Naive B cell (primary cell): Measurements from ENCODE around the gene MCC. TPM values are rescaled to one million over a fixed set of nuclear protein-coding genes. Genes with fewer than 3 reads are reported as not detected.

Experiments
- ATAC-seq, 2 donors: fragments of 150-1000 bp; cut with Tn5 transposase; 2 replicates each; pipeline ENCODE4 v1.10.0; 2021; ENCODE audit warnings: low read depth in 2 of 2, mild to moderate bottlenecking in 2 of 2, moderate library complexity in 2 of 2
- DNase-seq: peaks from one replicate; pipeline ENCODE4 v3.0.0; 2022
- H3K27ac Mint-ChIP-seq, 6 donors: one replicate each; pipeline ENCODE4 v1.8.0; 2020 to 2022; ENCODE audit warnings: mild to moderate bottlenecking in 6 of 6, mixed read lengths in 6 of 6, moderate library complexity in 5 of 6, inconsistent platforms in 2 of 6
- H3K27me3 Mint-ChIP-seq, 3 donors: one replicate each; pipeline ENCODE4 v1.8.0; 2021 to 2022; ENCODE audit warnings: mixed read lengths in 3 of 3, mild to moderate bottlenecking in 1 of 3
- H3K36me3 Mint-ChIP-seq, 2 donors: one replicate each; pipeline ENCODE4 v1.8.0; 2020 to 2022; ENCODE audit warnings: mixed read lengths in 2 of 2, inconsistent platforms in 1 of 2, mild to moderate bottlenecking in 1 of 2
- H3K4me1 Mint-ChIP-seq, 3 donors: one replicate each; pipeline ENCODE4 v1.8.0; 2020 to 2022; ENCODE audit warnings: mixed read lengths in 3 of 3, inconsistent platforms in 1 of 3, mild to moderate bottlenecking in 1 of 3, moderate library complexity in 1 of 3
- H3K4me3 Mint-ChIP-seq, 8 donors: one replicate each; pipeline ENCODE4 v1.8.0; 2020 to 2022; ENCODE audit warnings: mild to moderate bottlenecking in 8 of 8, mixed read lengths in 8 of 8, moderate library complexity in 8 of 8, inconsistent platforms in 2 of 8
- H3K9me3 Mint-ChIP-seq, 7 donors: one replicate each; pipeline ENCODE4 v1.8.0; 2020 to 2022; ENCODE audit warnings: mixed read lengths in 7 of 7, mild to moderate bottlenecking in 5 of 7, inconsistent platforms in 2 of 7, moderate library complexity in 1 of 7
- polyA plus RNA-seq, 6 donors: library from polyadenylated mRNA; unstranded; fragments of 300-500 nt; fragmentation: Illumina TruSeq; gene quantifications; one replicate each; pipeline ENCODE4 v1.2.3, GENCODE V29; 2021; ENCODE audit warnings: low read depth in 6 of 6

The MCC gene
- polyA plus RNA-seq, 6 donors from 2014 or later = 0.16 to 0.56 (median 0.31) TPM; not detected in 1

DNA sequence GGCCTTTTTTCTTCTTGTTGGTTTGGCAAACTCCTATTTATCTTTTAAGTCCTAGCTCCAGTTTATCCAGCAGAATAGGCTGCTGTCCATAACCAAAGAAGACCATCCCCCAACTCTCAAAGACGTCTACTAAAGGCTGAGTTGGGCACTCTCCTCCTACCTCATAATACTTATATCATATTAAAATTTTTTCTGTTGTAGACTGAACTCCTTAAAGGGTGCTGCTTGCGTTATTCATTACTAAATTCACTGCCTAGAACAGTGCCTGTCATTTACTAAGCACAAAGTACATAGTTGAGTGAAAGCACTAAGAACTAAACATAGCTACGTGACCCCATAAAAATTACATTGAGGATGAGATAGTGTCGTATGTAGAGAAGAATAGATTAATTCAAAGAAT, 490.0 kb downstream of the MCC start:
- Mint-ChIP-seq H3K4me3 (no peak overlapping the region), H3K27ac (peak overlapping the region in 1 of 6 donors; percentile 35), H3K9me3 (no peaks in the 10 kb centered on the region), H3K36me3 (peaks cover 13 to 30% of the 10 kb centered on the region in 2 donors), H3K27me3 (no peaks in the 10 kb centered on the region), H3K4me1 (peaks cover 7 to 21% (median 20%) of the 10 kb centered on the region in 3 donors)
- ATAC-seq (no peak), DNase-seq (no peak)

DNA sequence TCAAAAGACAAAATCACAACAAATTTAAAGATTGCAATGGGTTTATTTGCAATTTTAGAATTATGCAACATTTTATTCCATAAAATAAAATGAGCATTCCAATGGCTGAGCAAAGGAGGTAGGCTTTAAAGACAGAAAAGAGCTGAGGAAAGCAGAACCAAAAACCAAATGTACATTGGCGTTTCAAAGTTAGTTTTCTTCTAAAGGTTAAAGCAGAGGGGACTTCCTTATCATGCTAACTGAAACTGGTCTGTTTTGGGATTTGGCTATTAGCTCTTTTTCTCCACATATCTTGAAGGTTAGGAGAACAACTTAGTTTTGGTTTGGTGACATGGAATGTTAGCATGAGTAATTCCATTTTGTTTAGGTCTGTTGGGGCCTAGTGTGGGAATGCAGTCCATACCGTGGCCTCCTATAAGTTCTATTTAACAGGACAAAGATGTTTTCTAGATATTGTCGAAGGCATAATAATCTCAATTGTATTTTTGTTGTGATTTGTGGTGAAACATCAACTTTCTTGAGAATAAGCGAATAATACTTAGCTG, 491.4 kb downstream of the MCC start:
- Mint-ChIP-seq H3K4me1 (peaks cover 9 to 32% (median 22%) of the 10 kb centered on the region in 3 donors), H3K36me3 (peaks cover 8 to 27% of the 10 kb centered on the region in 2 donors), H3K4me3 (no peak overlapping the region)

DNA sequence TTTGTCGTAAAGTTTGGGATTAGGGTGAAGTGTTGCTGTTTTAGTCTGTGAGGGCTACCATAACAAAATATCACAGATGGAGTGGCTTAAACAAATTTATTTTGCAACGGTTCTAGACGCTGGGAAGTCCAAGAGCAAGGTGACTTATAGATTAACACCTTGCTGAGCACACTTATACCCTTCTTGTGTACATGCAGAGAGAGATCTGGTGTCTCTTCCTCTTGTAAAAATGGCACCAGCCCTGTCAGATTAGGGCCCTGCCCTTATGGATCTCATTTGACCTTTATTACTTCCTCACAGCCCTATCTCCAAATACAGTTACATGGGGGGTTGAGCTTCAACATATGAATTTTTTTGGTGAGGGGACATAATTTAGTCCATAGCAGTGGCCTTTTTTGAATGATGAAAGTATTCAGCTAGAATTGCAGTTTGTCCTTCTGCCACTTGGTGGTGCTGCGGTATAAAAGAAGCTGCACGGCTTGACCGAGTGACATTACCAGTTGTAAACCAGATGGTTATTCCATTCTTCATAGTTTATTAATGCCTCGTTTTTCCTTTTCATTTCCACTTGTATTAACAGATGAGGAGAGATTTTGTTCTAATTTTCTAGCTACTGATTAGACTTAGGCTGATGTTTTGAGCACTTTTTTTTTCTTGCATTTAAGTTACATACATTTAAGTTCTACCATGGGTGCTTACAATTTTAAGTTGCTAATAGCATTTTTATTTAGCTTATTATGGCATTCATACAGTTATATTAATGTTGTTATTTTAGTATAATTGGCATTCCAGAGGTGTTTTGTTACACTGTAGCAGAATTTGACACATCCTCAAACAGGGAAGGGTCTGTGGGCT, 492.3 kb downstream of the MCC start:
- Mint-ChIP-seq H3K4me1 (peaks cover 15 to 38% (median 19%) of the 10 kb centered on the region in 3 donors), H3K9me3 (no peaks in the 10 kb centered on the region), H3K4me3 (no peak overlapping the region), H3K36me3 (peaks cover 5 to 21% of the 10 kb centered on the region in 2 donors), H3K27ac (peak overlapping the region in 1 of 6 donors; percentile 34), H3K27me3 (no peaks in the 10 kb centered on the region)
- ATAC-seq = peak; percentile 48 to 65
- DNase-seq = peak; percentile 44

More for the DNA sequence above, 491.4 kb downstream of the MCC start:
- no peak overlapping the region for H3K27ac Mint-ChIP-seq
- H3K27me3 Mint-ChIP-seq = no peaks in the 10 kb centered on the region
- ATAC-seq (no peak), DNase-seq (no peak)
- no peaks in the 10 kb centered on the region for H3K9me3 Mint-ChIP-seq

DNA sequence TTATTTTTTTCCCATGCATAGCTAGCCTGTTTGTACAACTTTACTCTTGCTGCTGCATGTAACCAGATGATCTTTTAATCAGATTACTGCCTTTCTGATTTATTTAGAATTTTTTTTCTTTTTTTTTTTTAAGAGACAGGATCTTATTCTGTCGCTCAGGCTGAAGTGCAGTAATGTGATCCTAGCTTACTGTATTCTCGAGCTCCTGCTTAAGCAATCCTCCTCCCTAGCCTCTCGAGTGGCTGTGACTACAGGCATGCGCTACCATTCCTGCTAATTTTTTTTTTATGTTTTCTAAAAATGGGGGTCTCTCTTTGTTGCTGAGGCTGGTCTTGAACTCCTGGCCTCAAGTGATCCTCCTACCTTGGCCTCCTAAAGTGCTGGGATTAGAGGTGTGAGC, 502.0 kb downstream of the MCC start:
- Mint-ChIP-seq H3K36me3 (peaks cover 0 to 20% of the 10 kb centered on the region in 2 donors), H3K27ac (no peak overlapping the region), H3K4me1 (peaks cover 21 to 56% (median 38%) of the 10 kb centered on the region in 3 donors), H3K27me3 (no peaks in the 10 kb centered on the region), H3K9me3 (no peaks in the 10 kb centered on the region), H3K4me3 (no peak overlapping the region)
- no peak for ATAC-seq
- DNase-seq = no peak

DNA sequence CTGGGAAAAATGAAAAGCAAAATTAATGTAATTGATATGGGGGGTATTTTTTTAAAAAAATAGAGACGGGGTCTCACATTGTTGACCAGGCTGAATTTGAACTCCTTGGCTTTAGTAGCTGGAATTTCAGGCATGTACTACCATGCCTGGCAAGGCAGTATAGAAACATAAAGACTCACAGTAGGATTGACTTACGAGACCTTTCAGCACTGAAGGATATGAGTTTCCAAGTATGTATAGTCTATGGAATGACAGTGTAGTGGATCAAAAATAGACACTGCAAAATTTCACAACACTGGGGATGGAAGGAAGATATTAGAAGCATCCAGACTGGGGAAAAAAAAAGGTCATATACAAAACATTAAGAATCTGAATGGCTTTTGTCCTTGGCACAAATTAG, 504.9 kb downstream of the MCC start:
- no peak for DNase-seq
- no peak for ATAC-seq
- peaks cover 0 to 20% of the 10 kb centered on the region in 2 donors for H3K36me3 Mint-ChIP-seq
- no peak overlapping the region for H3K4me3 Mint-ChIP-seq
- no peaks in the 10 kb centered on the region for H3K27me3 Mint-ChIP-seq
- no peaks in the 10 kb centered on the region for H3K9me3 Mint-ChIP-seq
- peak overlapping the region in 2 of 6 donors; percentile 53 to 57 for H3K27ac Mint-ChIP-seq
- peaks cover 27 to 52% (median 51%) of the 10 kb centered on the region in 3 donors for H3K4me1 Mint-ChIP-seq

DNA sequence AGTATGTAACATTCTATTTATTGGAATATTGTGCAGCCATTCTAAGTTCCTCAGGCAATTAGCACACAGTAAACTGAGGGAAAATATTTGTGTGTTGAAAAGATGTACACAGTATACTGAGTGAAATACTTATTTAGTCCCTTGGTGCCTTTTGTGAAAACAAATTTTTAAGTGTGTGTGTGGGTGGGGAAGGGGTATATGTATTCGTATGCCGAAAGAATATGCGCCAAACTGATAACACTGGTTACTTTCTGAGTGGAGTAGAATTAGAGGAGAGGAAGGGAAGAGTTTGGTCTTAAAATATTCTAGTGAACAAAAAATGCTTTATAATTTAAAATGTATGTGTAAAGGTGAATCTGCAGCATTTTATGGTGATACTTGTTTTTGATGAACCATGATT, 508.5 kb downstream of the MCC start:
- H3K9me3 Mint-ChIP-seq = no peaks in the 10 kb centered on the region
- peak overlapping the region in 3 of 6 donors; percentile 59 to 89 (median 74) for H3K27ac Mint-ChIP-seq
- DNase-seq (no peak), ATAC-seq (no peak)
- peaks cover 42 to 71% (median 70%) of the 10 kb centered on the region in 3 donors for H3K4me1 Mint-ChIP-seq
- H3K4me3 Mint-ChIP-seq = peak overlapping the region in 6 of 8 donors; percentile 16 to 98 (median 37)
- H3K36me3 Mint-ChIP-seq = peaks cover 7 to 20% of the 10 kb centered on the region in 2 donors
- H3K27me3 Mint-ChIP-seq = no peaks in the 10 kb centered on the region

DNA sequence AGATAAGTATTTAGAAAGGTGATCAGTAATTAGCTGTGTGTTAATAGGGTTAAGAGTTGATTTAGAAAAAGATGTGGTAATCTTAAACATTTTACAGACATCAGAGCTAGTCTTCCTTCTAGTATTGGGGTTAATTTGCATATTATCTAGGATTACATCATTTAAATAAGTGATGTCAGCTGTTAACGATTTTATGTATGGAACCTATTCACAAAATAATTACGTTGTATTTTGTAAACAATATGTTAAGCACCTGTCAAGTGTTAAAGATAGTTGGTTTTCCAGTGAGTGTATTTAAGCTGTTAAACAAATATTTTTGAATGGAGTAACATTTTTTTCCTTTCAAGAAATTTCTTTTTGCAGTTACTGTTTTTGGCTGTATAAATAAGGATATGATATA, 509.4 kb downstream of the MCC start:
- Mint-ChIP-seq H3K9me3 (no peaks in the 10 kb centered on the region), H3K36me3 (peaks cover 7 to 17% of the 10 kb centered on the region in 2 donors)
- ATAC-seq = no peak

DNA sequence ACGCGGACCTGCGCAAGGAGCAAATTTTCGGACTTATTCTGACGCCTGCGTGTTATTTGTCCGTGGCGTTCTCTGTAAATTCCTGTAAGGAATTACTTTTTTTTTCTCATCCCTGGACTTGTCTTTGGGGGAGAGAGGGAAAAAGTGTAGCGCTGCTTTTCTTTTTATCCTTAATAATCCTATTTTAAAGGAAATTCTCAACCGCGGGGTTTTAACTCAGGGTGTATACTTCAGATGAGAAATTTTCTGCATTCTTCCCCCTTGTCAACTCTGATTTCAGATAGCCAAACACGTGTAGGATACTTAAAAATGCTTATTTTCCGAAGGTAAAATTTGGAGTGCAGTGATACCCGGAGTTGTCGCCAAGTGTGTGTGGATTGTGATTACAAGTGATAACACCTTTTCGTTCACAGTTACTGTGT, 510.8 kb downstream of the MCC start:
- DNase-seq = no peak
- ATAC-seq = no peak

More for the DNA sequence above, 509.4 kb downstream of the MCC start:
- Mint-ChIP-seq H3K27me3 (no peaks in the 10 kb centered on the region), H3K4me1 (peaks cover 38 to 65% (median 64%) of the 10 kb centered on the region in 3 donors), H3K27ac (peak overlapping the region in 3 of 6 donors; percentile 30 to 93 (median 34)), H3K4me3 (peak overlapping the region; percentile 9 to 100 (median 95))
- DNase-seq = no peak

DNA sequence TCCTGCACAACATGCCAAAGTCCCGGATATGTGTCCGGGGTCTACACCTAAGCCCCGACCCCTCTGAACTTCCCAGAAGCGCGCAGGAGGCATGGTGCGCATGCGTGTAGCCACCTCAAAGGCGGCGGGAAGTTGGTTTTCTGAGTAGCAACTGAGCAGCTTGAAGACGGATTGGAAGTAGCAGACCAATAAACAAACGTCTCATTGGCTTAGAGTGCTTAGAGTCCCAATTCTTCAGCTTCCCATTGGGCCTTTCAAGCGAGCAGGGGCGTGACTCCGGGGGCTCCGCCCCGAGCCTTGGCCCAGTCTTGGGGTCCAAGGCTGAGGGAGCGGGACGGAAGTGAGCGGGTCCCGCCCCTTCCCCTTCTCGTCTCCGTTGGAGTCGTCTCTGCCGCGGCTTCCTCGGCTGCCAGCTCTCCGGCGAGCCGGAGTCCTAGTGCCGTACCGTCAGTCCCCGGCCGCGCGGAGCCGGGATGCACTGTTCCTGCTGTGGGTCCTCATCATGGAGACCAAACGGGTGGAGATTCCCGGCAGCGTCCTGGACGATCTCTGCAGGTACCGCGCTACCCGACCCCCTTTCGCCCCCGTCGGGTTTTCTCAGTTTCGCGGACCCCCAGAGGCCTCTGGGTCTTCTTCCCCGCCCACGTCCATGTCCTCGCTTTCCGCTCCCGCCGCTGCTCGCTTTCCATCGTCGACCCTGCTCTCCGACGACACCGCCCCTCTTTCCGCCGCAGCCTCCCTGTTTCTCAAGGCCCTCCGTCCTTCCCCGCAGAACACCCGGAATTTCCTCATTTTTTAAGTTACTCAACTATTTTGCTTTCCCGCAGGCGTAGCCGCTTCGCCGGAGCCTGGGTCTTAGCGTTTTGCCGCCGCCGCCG, 511.6 kb downstream of the MCC start, which contains the start of gene DCP2:
TSS of gene DCP2 (plus strand) at position 367 of the 878 bp plus-strand sequence. CDS start at position 503, 136 bp downstream.
- peak; percentile 96 to 97 for ATAC-seq
- Mint-ChIP-seq H3K27me3 (no peaks in the 10 kb centered on the region), H3K36me3 (peaks cover 0 to 7% of the 10 kb centered on the region in 2 donors), H3K9me3 (no peaks in the 10 kb centered on the region), H3K4me3 (peak within 1 kb of the TSS; percentile 94 to 100 (median 97)), H3K4me1 (peaks cover 32 to 51% (median 45%) of the 10 kb centered on the region in 3 donors), H3K27ac (peak within 1 kb of the TSS; percentile 91 to 98 (median 96))
- peak; percentile 99 for DNase-seq

More for the DNA sequence above, 510.8 kb downstream of the MCC start:
- Mint-ChIP-seq H3K36me3 (peaks cover 4 to 7% of the 10 kb centered on the region in 2 donors), H3K4me1 (peaks cover 36 to 53% (median 51%) of the 10 kb centered on the region in 3 donors), H3K4me3 (peak overlapping the region; percentile 94 to 100 (median 97)), H3K27ac (peak overlapping the region; percentile 91 to 98 (median 96)), H3K27me3 (no peaks in the 10 kb centered on the region), H3K9me3 (no peaks in the 10 kb centered on the region)

DNA sequence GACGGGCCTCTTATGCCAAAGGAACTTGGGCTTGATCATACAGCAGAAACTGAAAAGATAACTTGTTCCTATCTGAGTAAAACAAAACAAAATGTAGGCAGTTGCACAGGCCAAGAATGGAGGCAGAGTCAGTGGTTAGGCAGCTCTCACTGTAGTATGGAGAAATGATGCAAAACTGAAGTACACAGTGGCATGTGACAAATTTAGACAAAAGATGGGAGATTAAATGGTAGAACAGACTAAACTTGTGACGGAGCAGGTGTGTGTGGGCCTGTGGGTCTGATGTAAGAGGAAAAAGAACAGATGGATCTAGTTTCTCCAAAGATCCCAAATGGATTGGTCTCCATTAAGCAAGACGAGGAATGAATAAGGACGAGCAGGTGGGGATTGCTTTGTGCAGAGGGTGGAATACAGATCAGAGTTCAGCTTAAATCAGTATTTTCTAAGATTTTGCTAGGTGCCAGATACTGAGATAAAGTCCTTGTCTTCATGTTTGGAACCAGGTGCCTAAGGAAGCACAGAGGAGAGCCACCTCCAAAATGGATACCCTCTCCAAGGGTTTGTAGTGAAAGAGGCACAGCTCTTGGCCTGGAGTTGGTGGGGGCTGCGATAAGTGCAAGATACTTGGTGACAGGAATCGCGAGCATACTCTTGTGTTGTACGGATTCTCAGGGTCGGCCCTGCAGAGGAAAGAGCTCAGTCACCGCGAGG, 512.4 kb downstream of the MCC start:
- peak overlapping the region; percentile 91 to 98 (median 96) for H3K27ac Mint-ChIP-seq
- DNase-seq (no peak), ATAC-seq (peak; percentile 10 to 14)
- no peaks in the 10 kb centered on the region for H3K27me3 Mint-ChIP-seq
- peaks cover 0 to 7% of the 10 kb centered on the region in 2 donors for H3K36me3 Mint-ChIP-seq
- H3K4me1 Mint-ChIP-seq = peaks cover 32 to 46% (median 43%) of the 10 kb centered on the region in 3 donors
- H3K4me3 Mint-ChIP-seq = peak overlapping the region; percentile 94 to 100 (median 97)
- no peaks in the 10 kb centered on the region for H3K9me3 Mint-ChIP-seq

DNA sequence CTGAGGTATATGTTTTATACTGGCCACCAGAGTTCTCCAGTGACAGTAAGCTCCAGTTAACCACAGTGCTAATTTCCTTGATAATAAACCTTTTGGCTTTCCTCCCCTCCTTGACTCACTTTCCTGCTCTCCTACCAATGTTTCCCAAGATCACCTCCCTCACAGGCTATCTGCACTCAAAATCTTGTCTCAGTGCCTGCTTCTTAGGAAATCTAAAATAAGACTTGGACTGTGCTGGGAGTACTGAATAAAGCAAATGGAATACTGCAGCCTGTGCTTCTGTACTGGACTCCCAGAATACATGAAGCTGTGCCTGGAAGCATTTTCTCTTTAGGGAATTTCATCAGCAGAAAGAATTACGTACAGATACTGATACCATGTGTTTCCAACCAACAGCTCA, 513.4 kb downstream of the MCC start:
- H3K27ac Mint-ChIP-seq = peak overlapping the region in 2 of 6 donors; percentile 44 to 93
- H3K27me3 Mint-ChIP-seq = no peaks in the 10 kb centered on the region
- peaks cover 25 to 38% (median 37%) of the 10 kb centered on the region in 3 donors for H3K4me1 Mint-ChIP-seq
- H3K9me3 Mint-ChIP-seq = no peaks in the 10 kb centered on the region
- ATAC-seq = no peak
- no peak for DNase-seq
- H3K4me3 Mint-ChIP-seq = peak overlapping the region in 6 of 8 donors; percentile 2 to 98 (median 78)
- peaks cover 0 to 7% of the 10 kb centered on the region in 2 donors for H3K36me3 Mint-ChIP-seq

DNA sequence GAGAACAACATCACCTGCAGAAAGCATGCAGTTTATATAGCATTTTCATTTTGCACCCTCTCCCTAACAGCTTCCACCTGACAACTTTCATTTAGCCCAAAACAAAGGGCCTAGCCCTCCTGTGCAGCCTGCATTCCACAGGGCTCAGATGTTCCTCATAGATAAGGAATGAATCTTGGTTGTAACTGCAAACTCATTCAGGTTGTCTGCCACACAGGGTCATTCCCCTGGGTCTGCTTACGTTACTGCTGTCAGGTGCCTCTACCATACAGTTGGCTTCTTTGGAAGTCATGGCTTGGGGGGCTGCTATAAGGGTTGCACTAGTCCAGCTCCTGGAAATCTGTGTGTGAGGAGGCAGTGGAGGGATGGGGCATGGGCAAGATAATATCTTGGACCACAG, 514.3 kb downstream of the MCC start:
- Mint-ChIP-seq H3K4me3 (peak overlapping the region in 1 of 8 donors; percentile 98), H3K4me1 (peaks cover 17 to 30% (median 27%) of the 10 kb centered on the region in 3 donors), H3K27me3 (no peaks in the 10 kb centered on the region), H3K36me3 (peaks cover 0 to 7% of the 10 kb centered on the region in 2 donors), H3K9me3 (no peaks in the 10 kb centered on the region), H3K27ac (no peak overlapping the region)
- ATAC-seq (no peak), DNase-seq (no peak)
